ENCODE data around the gene CBLB.
A peak's percentile ranks its signal among the peaks of the same experiment; 100 is the strongest.

Gene CBLB

DNA sequence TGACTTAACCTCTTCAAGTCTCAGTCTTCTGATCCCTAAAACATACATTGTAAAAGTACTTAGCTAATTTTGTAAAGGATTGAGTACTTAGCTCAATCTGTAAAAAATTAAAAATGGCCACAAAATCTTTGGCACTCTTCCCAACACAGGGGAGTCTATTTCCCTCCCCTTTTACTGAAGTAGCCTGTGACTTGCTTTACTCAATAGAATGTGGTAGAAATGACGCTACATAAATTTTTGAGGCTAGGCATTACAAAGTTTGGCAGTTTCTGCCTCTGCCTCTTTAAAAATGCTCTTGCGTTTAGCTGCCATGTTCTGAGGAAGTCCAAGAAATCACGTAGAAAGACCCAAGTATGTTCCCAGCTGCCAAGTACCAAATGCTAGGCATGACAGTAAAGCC lies 80.2 kb downstream of the CBLB start:
- no peak overlapping the region for H3K27ac Mint-ChIP-seq
- no peak overlapping the region for H3K4me3 Mint-ChIP-seq
- no peak for DNase-seq (ENCODE audit: low spot score in 2 of 2)
- peaks cover 27% of the 10 kb centered on the region for H3K4me1 Mint-ChIP-seq
- no peaks in the 10 kb centered on the region for H3K27me3 Mint-ChIP-seq
- H3K9me3 Mint-ChIP-seq: no peaks in the 10 kb centered on the region
- no peak for ATAC-seq (ENCODE audit: low read depth)
- peaks cover 2% of the 10 kb centered on the region for H3K36me3 Mint-ChIP-seq

DNA sequence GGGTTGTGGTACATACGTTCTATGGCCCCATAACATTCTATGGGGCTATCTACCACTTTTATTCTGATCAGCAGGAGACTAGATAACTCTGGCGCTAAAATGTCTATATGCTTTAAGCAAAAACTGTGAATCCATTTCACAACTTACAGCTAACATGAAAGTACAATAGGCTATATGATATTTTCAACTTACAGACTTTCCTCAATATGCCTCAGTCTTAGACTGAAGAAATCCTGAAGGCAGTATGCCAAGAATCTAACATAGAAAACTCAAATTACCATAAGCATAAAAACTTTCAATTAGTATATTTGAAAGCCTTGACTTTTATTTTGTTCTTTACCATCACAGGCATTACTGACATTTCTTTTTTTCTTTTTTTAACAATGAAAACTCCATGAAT lies 81.4 kb downstream of the CBLB start:
- H3K36me3 Mint-ChIP-seq: peaks cover 4% of the 10 kb centered on the region
- DNase-seq (ENCODE audit: low spot score in 2 of 2) (no peak), ATAC-seq (ENCODE audit: low read depth) (no peak)
- no peak overlapping the region for H3K27ac Mint-ChIP-seq
- no peak overlapping the region for H3K4me3 Mint-ChIP-seq
- no peaks in the 10 kb centered on the region for H3K27me3 Mint-ChIP-seq
- H3K4me1 Mint-ChIP-seq: peaks cover 23% of the 10 kb centered on the region
- no peaks in the 10 kb centered on the region for H3K9me3 Mint-ChIP-seq

DNA sequence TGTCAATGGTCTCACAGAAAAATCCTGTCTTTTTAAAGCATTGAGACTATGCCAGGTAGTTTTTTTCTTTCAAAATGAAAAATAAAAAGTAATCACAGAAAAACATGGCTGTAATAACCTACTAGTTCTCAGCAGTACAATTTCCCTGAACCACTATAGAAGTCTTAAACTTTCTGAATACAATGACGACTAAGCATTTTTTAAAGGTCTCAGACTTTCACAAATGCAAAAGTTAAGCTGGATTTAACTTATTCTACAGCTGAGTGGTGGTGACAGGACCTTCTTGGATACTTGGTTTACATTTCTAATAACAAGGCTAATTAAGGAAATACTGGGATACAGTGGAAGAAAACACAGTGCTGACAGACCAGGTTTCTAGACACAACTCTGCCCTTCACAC lies 81.8 kb downstream of the CBLB start:
- DNase-seq (ENCODE audit: low spot score in 2 of 2): no peak
- Mint-ChIP-seq H3K36me3 (peaks cover 4% of the 10 kb centered on the region), H3K4me1 (peaks cover 22% of the 10 kb centered on the region), H3K27me3 (no peaks in the 10 kb centered on the region), H3K4me3 (no peak overlapping the region), H3K9me3 (no peaks in the 10 kb centered on the region), H3K27ac (no peak overlapping the region)
- no peak for ATAC-seq (ENCODE audit: low read depth)

GRCh38 chr3:105786241-105786640 lies 82.6 kb downstream of the CBLB start:
- Mint-ChIP-seq H3K4me3 (no peak overlapping the region), H3K9me3 (no peaks in the 10 kb centered on the region), H3K27me3 (no peaks in the 10 kb centered on the region), H3K27ac (no peak overlapping the region), H3K4me1 (peaks cover 24% of the 10 kb centered on the region), H3K36me3 (peaks cover 4% of the 10 kb centered on the region)
- ATAC-seq (ENCODE audit: low read depth) (no peak), DNase-seq (ENCODE audit: low spot score in 2 of 2) (no peak)

DNA sequence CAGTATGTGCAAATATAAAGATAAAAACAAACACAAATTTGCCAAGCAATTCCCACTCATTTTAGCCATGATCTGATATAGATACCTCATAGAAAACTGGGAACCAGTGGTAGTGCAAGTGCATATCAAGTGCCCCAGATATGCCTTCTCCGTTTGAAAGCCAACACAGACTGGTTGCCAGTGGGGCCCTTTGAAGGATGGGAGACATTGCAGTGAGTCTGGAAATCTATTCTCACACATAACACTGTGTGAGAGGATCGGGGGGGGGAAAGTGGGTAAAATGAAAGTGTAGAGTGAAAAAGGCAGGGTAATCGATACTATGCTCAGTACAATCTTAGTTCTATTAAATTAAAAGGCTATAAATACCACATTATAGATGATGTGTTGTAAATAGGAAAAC lies 83.0 kb downstream of the CBLB start:
- H3K4me1 Mint-ChIP-seq: peaks cover 24% of the 10 kb centered on the region
- DNase-seq (ENCODE audit: low spot score in 2 of 2) (no peak), ATAC-seq (ENCODE audit: low read depth) (no peak)
- H3K36me3 Mint-ChIP-seq: peaks cover 4% of the 10 kb centered on the region
- H3K4me3 Mint-ChIP-seq: no peak overlapping the region
- H3K27ac Mint-ChIP-seq: no peak overlapping the region
- H3K9me3 Mint-ChIP-seq: no peaks in the 10 kb centered on the region
- H3K27me3 Mint-ChIP-seq: no peaks in the 10 kb centered on the region

GRCh38 chr3:105783631-105784030 lies 85.2 kb downstream of the CBLB start:
- no peak for ATAC-seq (ENCODE audit: low read depth)
- Mint-ChIP-seq H3K27ac (peak overlapping the region; percentile 21), H3K27me3 (no peaks in the 10 kb centered on the region), H3K4me1 (peaks cover 21% of the 10 kb centered on the region), H3K4me3 (no peak overlapping the region), H3K36me3 (peaks cover 5% of the 10 kb centered on the region), H3K9me3 (no peaks in the 10 kb centered on the region)
- DNase-seq (ENCODE audit: low spot score in 2 of 2): no peak

DNA sequence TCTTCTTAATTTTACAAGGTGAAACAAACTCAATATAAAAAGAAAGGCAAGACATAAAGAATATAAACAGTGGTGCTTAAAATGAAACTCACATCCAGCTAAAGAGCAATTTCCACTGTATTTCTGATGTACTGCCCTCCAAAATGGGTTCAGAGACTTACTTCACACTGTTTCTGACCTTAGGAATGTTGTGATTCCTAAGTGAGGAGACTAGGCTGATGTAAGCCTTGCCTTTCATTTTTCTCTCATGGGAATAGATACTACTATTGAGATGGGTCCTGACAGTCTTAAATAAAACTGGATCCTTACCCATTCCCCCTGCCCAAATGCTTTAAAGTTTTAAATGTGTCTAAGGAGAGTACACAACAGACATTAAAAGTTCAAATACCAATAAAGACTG lies 86.9 kb downstream of the CBLB start:
- H3K4me1 Mint-ChIP-seq: peaks cover 27% of the 10 kb centered on the region
- DNase-seq (ENCODE audit: low spot score in 2 of 2) (no peak), ATAC-seq (ENCODE audit: low read depth) (no peak)
- H3K9me3 Mint-ChIP-seq: no peaks in the 10 kb centered on the region
- peak overlapping the region; percentile 54 for H3K27ac Mint-ChIP-seq
- peaks cover 5% of the 10 kb centered on the region for H3K36me3 Mint-ChIP-seq
- no peaks in the 10 kb centered on the region for H3K27me3 Mint-ChIP-seq
- no peak overlapping the region for H3K4me3 Mint-ChIP-seq

DNA sequence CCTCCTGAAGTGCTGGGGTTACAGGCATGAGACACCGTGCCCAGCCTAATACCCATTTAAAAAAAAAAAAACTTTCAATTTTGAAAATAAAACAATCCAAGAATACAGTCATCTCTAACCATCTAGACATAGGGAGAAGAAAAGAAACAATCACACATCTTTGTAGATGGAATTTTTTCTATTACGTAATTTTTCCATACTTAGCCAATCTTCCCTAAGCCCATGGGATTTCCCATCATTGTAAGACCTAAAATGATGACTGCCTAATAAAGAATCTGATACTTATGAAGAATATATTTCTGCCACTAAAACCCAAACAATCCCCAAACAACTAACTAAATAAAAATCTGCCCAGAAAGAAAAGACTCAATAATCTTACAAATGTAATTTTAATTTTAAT lies 88.7 kb downstream of the CBLB start:
- ATAC-seq (ENCODE audit: low read depth) (no peak), DNase-seq (ENCODE audit: low spot score in 2 of 2) (no peak)
- peaks cover 5% of the 10 kb centered on the region for H3K36me3 Mint-ChIP-seq
- no peak overlapping the region for H3K4me3 Mint-ChIP-seq
- no peak overlapping the region for H3K27ac Mint-ChIP-seq
- H3K9me3 Mint-ChIP-seq: no peaks in the 10 kb centered on the region
- H3K4me1 Mint-ChIP-seq: peaks cover 27% of the 10 kb centered on the region
- no peaks in the 10 kb centered on the region for H3K27me3 Mint-ChIP-seq

DNA sequence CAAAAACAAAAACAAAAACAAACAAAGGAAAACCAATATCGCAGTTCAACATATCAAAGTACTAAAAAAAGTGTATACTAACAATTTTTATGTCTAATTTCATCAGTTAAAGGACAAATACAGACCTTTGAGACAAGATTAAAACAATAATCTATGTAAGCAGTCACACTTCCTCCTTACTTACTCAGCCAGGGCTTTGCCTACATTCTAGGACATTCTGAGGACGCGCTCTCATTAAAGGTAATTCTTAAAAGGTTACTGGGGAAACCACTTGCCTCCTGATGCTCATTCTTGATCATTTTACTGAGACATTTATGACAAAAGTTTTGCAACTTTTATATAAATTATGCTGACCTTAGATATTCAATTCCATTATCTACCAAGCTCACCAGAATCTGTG lies 93.4 kb downstream of the CBLB start:
- H3K27me3 Mint-ChIP-seq: no peaks in the 10 kb centered on the region
- no peaks in the 10 kb centered on the region for H3K9me3 Mint-ChIP-seq
- ATAC-seq (ENCODE audit: low read depth) (peak; percentile 49), DNase-seq (ENCODE audit: low spot score in 2 of 2) (no peak)
- H3K4me1 Mint-ChIP-seq: peaks cover 49% of the 10 kb centered on the region
- H3K27ac Mint-ChIP-seq: peak overlapping the region; percentile 48
- H3K36me3 Mint-ChIP-seq: peaks cover 10% of the 10 kb centered on the region
- H3K4me3 Mint-ChIP-seq: no peak overlapping the region

- Mint-ChIP-seq H3K4me3 (no peak overlapping the region), H3K9me3 (no peaks in the 10 kb centered on the region), H3K36me3 (peaks cover 9% of the 10 kb centered on the region), H3K4me1 (peaks cover 50% of the 10 kb centered on the region), H3K27ac (peak overlapping the region; percentile 17), H3K27me3 (no peaks in the 10 kb centered on the region)
- ATAC-seq (ENCODE audit: low read depth) (peak; percentile 64), DNase-seq (ENCODE audit: low spot score in 2 of 2) (no peak)
Measured at GRCh38 chr3:105774444-105775180, 94.2 kb downstream of the CBLB start.

DNA sequence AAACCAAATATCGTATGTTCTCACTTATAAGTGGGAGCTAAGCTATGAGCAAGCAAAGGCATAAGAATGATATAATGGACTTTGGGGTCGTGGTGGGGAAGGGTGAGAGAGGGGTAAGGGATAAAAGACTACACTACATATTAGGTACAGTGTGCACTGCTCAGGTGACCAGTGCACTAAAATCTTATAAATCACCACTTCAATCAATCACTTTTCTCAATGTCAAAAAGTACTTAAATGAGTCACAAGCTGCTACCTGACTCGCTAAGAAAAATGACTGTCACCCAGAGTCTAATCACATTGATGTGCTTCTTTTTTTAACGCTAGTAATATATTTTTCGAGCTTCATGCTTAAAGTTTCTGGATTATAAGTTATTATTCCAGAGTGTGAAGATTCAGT lies 95.5 kb downstream of the CBLB start:
- H3K27ac Mint-ChIP-seq: peak overlapping the region; percentile 17
- H3K9me3 Mint-ChIP-seq: no peaks in the 10 kb centered on the region
- DNase-seq (ENCODE audit: low spot score in 2 of 2) (no peak), ATAC-seq (ENCODE audit: low read depth) (no peak)
- peaks cover 14% of the 10 kb centered on the region for H3K36me3 Mint-ChIP-seq
- H3K4me1 Mint-ChIP-seq: peaks cover 54% of the 10 kb centered on the region
- H3K27me3 Mint-ChIP-seq: no peaks in the 10 kb centered on the region
- no peak overlapping the region for H3K4me3 Mint-ChIP-seq

DNA sequence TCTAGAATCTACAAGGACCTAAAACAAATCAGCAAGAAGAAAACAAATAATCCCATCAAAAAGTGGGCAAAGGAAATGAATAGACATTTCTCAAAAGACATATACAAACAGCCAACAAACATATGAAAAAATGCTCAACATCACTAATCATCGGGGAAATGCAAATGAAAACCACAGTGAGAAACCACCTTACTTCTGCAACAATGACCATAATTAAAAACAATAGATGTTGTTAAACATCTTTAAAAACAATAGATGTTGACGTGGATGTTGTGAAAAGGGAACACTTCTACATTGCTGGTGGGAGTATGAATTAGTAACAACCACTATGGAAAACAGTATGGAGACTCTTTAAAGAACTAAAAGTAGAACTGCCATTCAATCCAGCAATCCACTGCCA lies 96.2 kb downstream of the CBLB start:
- ATAC-seq (ENCODE audit: low read depth) (peak; percentile 41), DNase-seq (ENCODE audit: low spot score in 2 of 2) (no peak)
- peaks cover 58% of the 10 kb centered on the region for H3K4me1 Mint-ChIP-seq
- H3K27me3 Mint-ChIP-seq: no peaks in the 10 kb centered on the region
- no peaks in the 10 kb centered on the region for H3K9me3 Mint-ChIP-seq
- H3K36me3 Mint-ChIP-seq: peaks cover 14% of the 10 kb centered on the region
- H3K4me3 Mint-ChIP-seq: no peak overlapping the region
- peak overlapping the region; percentile 17 for H3K27ac Mint-ChIP-seq

DNA sequence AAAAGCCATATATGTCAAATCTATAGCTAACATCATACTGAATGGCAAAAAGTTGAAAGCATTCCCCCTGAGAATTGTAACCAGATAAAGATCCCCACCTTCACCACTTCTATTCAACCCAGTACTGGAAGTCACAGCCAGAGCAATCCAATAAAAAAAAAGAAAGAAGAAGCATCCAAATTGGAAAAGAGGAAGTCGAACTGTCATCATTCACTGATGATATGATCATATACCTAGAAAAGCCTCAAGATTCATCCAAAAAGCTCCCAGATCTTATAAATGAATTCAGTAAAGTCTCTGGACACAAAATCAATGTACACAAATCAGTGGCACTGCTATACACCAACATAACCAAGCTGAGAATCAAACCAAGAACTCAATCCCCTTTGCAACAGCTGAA lies 97.4 kb downstream of the CBLB start:
- no peak for DNase-seq (ENCODE audit: low spot score in 2 of 2)
- Mint-ChIP-seq H3K27ac (no peak overlapping the region), H3K4me1 (peaks cover 55% of the 10 kb centered on the region), H3K36me3 (peaks cover 14% of the 10 kb centered on the region), H3K9me3 (no peaks in the 10 kb centered on the region), H3K27me3 (no peaks in the 10 kb centered on the region), H3K4me3 (no peak overlapping the region)
- no peak for ATAC-seq (ENCODE audit: low read depth)

DNA sequence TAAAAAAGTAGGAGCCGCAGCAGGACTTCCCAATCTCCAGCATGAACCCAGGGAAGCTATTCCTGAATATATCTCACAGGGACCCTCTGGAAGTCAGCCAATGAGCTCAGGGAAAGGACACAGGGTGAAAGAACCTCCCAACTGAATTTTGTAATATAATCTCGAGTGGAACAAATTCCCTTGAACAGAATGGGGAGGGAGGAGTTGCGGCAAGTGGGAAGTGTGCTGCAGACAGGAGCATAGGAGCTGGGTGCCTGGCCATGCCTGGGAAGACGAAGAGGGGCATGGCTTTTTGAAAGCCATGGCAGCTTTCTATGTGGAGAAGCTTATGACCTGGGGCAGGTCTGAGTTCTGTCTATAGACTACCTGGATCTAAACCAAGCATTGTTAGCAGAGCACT lies 98.4 kb downstream of the CBLB start:
- DNase-seq (ENCODE audit: low spot score in 2 of 2) (no peak), ATAC-seq (ENCODE audit: low read depth) (no peak)
- Mint-ChIP-seq H3K9me3 (no peaks in the 10 kb centered on the region), H3K27ac (no peak overlapping the region), H3K4me1 (peaks cover 58% of the 10 kb centered on the region), H3K4me3 (no peak overlapping the region), H3K36me3 (peaks cover 14% of the 10 kb centered on the region), H3K27me3 (no peaks in the 10 kb centered on the region)

DNA sequence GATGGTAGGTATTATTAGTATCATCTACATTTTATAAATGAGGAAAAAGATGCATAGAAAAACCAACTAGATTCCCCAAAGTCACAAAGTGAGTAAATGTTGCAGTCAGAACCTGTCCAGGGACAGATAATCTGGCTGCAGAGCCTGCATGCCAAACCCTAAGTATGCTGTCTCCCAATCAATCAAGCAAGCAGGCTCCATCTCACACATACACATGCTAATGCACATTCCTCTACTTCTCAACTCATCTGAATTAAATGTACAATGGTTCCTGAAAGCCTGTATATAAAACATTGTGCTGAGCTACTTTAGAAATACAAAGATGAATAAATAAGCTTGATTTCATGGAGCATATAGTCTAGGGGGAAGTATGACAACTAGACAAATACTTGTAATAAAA lies 101.0 kb downstream of the CBLB start:
- Mint-ChIP-seq H3K36me3 (peaks cover 17% of the 10 kb centered on the region), H3K4me3 (no peak overlapping the region), H3K27ac (no peak overlapping the region), H3K9me3 (no peaks in the 10 kb centered on the region), H3K4me1 (peaks cover 55% of the 10 kb centered on the region), H3K27me3 (no peaks in the 10 kb centered on the region)
- ATAC-seq (ENCODE audit: low read depth) (no peak), DNase-seq (ENCODE audit: low spot score in 2 of 2) (no peak)
